Adrenal gland (tissue), 5 donors: ENCODE measurements around the gene AHNAK.

Experiments used
- CTCF ChIP-seq, 6 experiments: fragments of 450-650 bp in 4 of 6; fragments of 200-600 bp in 2 of 6; sonication (generic) in 1 of 6; IDR thresholded peaks; 1 replicate in 5 of 6; 2 replicates in 1 of 6; pipeline versions ENCODE4 v1.5.1 to v1.8.0; 2016 to 2021; ENCODE audit warnings: antibody characterized with exemption in 6 of 6, mild to moderate bottlenecking in 2 of 6, moderate library complexity in 1 of 6
- POLR2A ChIP-seq, 2 donors: fragments of 450-650 bp; IDR thresholded peaks; one replicate each; pipeline ENCODE4 v1.6.1; 2017; ENCODE audit warnings: antibody characterized with exemption in 2 of 2, mild to moderate bottlenecking in 2 of 2, moderate library complexity in 1 of 2
- donor health status: DM: no; HTN: no; CAD: no.

- TF ChIP-seq CTCF (IDR thresholded peaks at IDR 0.05) (no peak), POLR2A (IDR thresholded peaks at IDR 0.05) (no peak)
Observed at GRCh38 chr11:62402226-62402959, 144.2 kb downstream of the AHNAK start.
